ENCODE data around the gene MTCL1.

Gene MTCL1

DNA sequence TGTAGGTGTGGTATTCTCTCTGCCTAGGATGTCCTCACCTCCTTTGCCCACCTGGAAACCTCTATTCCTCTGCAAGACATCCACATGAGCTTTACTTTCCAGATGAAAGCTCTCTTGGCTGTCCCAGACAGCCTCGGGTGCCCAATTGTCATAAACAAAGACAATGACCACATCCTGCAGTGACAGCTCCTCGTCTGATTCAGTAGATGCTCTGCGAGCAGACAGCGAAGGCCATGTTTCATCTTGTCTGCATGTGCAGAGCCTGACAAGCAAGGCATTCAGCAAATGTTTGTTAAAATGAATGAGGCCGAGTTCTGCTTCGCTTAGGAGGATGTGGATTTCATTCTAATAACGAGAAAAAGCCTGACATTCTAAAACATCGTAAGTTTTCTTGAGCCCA is 150.9 kb downstream of the MTCL1 start:
- no peak overlapping the region for H3K4me3 ChIP-seq (ENCODE audit: low read depth, low read length, poor library complexity, severe bottlenecking)
- H3K79me2 ChIP-seq (ENCODE audit: insufficient read depth, low read length): no peaks in the 10 kb centered on the region
- TF ChIP-seq EZH2 (IDR thresholded peaks at IDR 0.05; ENCODE audit: borderline replicate concordance, low read length): no peak
- TF ChIP-seq, protein P1, sequence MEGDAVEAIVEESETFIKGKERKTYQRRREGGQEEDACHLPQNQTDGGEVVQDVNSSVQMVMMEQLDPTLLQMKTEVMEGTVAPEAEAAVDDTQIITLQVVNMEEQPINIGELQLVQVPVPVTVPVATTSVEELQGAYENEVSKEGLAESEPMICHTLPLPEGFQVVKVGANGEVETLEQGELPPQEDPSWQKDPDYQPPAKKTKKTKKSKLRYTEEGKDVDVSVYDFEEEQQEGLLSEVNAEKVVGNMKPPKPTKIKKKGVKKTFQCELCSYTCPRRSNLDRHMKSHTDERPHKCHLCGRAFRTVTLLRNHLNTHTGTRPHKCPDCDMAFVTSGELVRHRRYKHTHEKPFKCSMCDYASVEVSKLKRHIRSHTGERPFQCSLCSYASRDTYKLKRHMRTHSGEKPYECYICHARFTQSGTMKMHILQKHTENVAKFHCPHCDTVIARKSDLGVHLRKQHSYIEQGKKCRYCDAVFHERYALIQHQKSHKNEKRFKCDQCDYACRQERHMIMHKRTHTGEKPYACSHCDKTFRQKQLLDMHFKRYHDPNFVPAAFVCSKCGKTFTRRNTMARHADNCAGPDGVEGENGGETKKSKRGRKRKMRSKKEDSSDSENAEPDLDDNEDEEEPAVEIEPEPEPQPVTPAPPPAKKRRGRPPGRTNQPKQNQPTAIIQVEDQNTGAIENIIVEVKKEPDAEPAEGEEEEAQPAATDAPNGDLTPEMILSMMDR (IDR thresholded peaks at IDR 0.05; ENCODE audit: low read length): no peak
- no peaks in the 10 kb centered on the region for H3K36me3 ChIP-seq (ENCODE audit: insufficient read depth, low read length)
- H3K4me2 ChIP-seq (ENCODE audit: low read length): no peak overlapping the region
- H2AFZ ChIP-seq (ENCODE audit: low read length): peak overlapping the region; percentile 50; the same call in 1 of the 2 replicates
- no peaks in the 10 kb centered on the region for H3K27me3 ChIP-seq (ENCODE audit: insufficient read depth, low read length)
- no peak overlapping the region for H3K9ac ChIP-seq (ENCODE audit: low read length)
- no peaks in the 10 kb centered on the region for H4K20me1 ChIP-seq (ENCODE audit: insufficient read depth, low read length)
- no peaks in the 10 kb centered on the region for H3K9me2 ChIP-seq (ENCODE audit: low read depth, low read length)
- no peaks in the 10 kb centered on the region for H3K9me3 ChIP-seq (ENCODE audit: low read length)
- no peaks in the 10 kb centered on the region for H3F3A ChIP-seq (ENCODE audit: insufficient read depth, low read length)
- peaks cover 33% of the 10 kb centered on the region for H3K4me1 ChIP-seq (ENCODE audit: insufficient read depth, low read length, severe bottlenecking)
- no peak overlapping the region for H3K27ac ChIP-seq (ENCODE audit: low read depth, low read length, poor library complexity, severe bottlenecking)

DNA sequence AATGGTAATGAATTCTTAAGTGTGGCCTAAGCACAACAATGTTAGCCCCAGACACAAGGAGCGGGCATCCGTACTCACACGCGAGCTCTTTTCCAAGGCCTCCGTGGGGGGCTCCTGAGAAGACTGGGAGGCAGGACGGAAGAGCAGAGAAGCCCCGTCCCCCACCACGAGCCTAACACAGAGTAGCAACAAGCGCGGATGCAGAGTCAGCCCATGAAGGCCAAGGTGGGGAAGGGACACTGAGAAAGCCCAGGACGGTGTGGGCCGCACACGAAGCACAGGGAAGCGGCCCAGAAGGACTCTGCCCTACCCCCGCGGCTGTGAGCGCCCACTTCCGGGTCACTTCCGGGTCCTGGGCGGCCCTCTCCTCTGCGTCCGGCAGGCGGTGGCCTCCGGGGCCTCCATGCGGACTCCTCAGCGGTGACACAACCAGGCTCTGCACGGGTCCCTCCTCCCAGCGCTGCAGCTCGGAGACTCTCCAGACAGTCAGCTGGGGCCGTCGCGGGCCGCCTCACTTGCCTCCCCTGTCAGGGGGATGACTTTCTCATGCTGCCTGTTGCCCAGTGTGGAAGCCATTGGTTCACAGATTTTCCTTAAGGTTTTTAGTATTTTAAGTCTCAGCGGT is 151.5 kb downstream of the MTCL1 start:
- Histone ChIP-seq H3K9me2 (ENCODE audit: low read depth, low read length) (no peaks in the 10 kb centered on the region), H3K36me3 (ENCODE audit: insufficient read depth, low read length) (no peaks in the 10 kb centered on the region), H3K27ac (ENCODE audit: low read depth, low read length, poor library complexity, severe bottlenecking) (no peak overlapping the region), H3K4me3 (ENCODE audit: low read depth, low read length, poor library complexity, severe bottlenecking) (no peak overlapping the region), H2AFZ (ENCODE audit: low read length) (no peak overlapping the region), H3K4me2 (ENCODE audit: low read length) (no peak overlapping the region), H3K27me3 (ENCODE audit: insufficient read depth, low read length) (no peaks in the 10 kb centered on the region), H3K9ac (ENCODE audit: low read length) (no peak overlapping the region), H3K4me1 (ENCODE audit: insufficient read depth, low read length, severe bottlenecking) (peaks cover 35% of the 10 kb centered on the region), H3K79me2 (ENCODE audit: insufficient read depth, low read length) (no peaks in the 10 kb centered on the region), H4K20me1 (ENCODE audit: insufficient read depth, low read length) (no peaks in the 10 kb centered on the region), H3K9me3 (ENCODE audit: low read length) (no peaks in the 10 kb centered on the region), H3F3A (ENCODE audit: insufficient read depth, low read length) (no peaks in the 10 kb centered on the region)
- no peak for TF ChIP-seq EZH2 (IDR thresholded peaks at IDR 0.05; ENCODE audit: borderline replicate concordance, low read length)
- TF ChIP-seq, protein P1 (IDR thresholded peaks at IDR 0.05; ENCODE audit: low read length): no peak

DNA sequence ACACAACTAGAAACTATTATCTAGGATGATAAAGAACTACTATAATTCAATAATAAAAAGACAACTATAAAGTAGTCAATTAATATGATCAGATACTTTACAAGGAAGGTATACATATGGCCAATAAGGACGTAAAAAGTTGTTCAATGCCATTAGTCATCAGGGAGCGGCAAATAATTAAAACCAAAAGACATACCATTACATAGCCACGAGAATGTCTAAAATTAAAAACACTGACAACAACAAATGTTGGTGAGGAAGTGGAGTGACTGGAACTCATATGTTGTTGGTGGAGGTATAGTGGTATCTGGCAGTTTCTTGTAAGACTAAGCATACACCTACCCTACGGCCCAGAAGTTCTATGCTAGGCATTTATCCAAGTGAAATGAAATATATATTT is 152.4 kb downstream of the MTCL1 start:
- H3K9me2 ChIP-seq (ENCODE audit: low read depth, low read length): no peaks in the 10 kb centered on the region
- no peak overlapping the region for H3K4me3 ChIP-seq (ENCODE audit: low read depth, low read length, poor library complexity, severe bottlenecking)
- H3K27ac ChIP-seq (ENCODE audit: low read depth, low read length, poor library complexity, severe bottlenecking): no peak overlapping the region
- peaks cover 35% of the 10 kb centered on the region for H3K4me1 ChIP-seq (ENCODE audit: insufficient read depth, low read length, severe bottlenecking)
- TF ChIP-seq, protein P1 (IDR thresholded peaks at IDR 0.05; ENCODE audit: low read length): no peak
- TF ChIP-seq EZH2 (IDR thresholded peaks at IDR 0.05; ENCODE audit: borderline replicate concordance, low read length): no peak
- H2AFZ ChIP-seq (ENCODE audit: low read length): no peak overlapping the region
- no peaks in the 10 kb centered on the region for H3K36me3 ChIP-seq (ENCODE audit: insufficient read depth, low read length)
- no peak overlapping the region for H3K4me2 ChIP-seq (ENCODE audit: low read length)
- H3K79me2 ChIP-seq (ENCODE audit: insufficient read depth, low read length): no peaks in the 10 kb centered on the region
- H3K9me3 ChIP-seq (ENCODE audit: low read length): no peaks in the 10 kb centered on the region
- no peaks in the 10 kb centered on the region for H3F3A ChIP-seq (ENCODE audit: insufficient read depth, low read length)
- H3K9ac ChIP-seq (ENCODE audit: low read length): no peak overlapping the region
- no peaks in the 10 kb centered on the region for H4K20me1 ChIP-seq (ENCODE audit: insufficient read depth, low read length)
- no peaks in the 10 kb centered on the region for H3K27me3 ChIP-seq (ENCODE audit: insufficient read depth, low read length)
